ENCODE data around the gene TSN. TPM values are rescaled to one million over a fixed set of nuclear protein-coding genes. Genes with fewer than 3 reads are reported as not detected.

The TSN gene
- total and polyA plus RNA-seq, 9 of the 15 experiments (the other 6 are each of a cell fraction or from before 2014, with no cell fraction given): 63.2 to 152 (median 95.2) TPM

DNA sequence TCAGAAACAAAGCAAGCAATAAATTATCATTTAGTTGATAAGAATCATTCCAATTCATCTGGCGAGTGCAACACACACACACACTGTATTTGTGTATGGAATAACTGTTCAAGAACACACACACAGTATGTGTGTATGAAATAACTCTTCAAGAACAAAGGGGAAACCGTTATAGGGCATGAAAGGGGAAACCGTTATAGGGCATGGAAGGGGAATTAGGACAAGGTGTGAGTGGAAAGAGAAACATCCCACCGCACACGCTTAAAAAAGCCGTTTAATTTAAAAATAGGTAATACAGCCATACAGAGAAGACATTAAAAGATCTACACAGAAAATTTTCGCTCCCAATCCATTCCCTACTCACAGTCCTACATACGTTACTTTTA, 607 bp upstream of the TSN start (continued):
- TF ChIP-seq AFF1 (IDR thresholded peaks at IDR 0.05; ENCODE audit: low read depth in 1 of 2, partially characterized antibody in 2 of 2) (peak; percentile 21 to 22), ZNF165 (CRISPR knock-in tag; IDR thresholded peaks at IDR 0.05; ENCODE audit: borderline replicate concordance) (no peak), MCM2 (IDR thresholded peaks at IDR 0.05; ENCODE audit: low read depth) (no peak), ARNT (IDR thresholded peaks at IDR 0.05) (peak; percentile 22 to 59; a peak in 1 of 4 replicates), ZNF175 (CRISPR knock-in tag; IDR thresholded peaks at IDR 0.05; ENCODE audit: low read depth) (no peak), HCFC1 (IDR thresholded peaks at IDR 0.05; ENCODE audit: low read depth, low read length) (no peak), PHB2 (IDR thresholded peaks at IDR 0.05; ENCODE audit: low read depth) (no peak), NBN (IDR thresholded peaks at IDR 0.05; ENCODE audit: low read depth) (no peak), SOX6 (IDR thresholded peaks at IDR 0.05) (no peak), ZFP30 (CRISPR knock-in tag; IDR thresholded peaks at IDR 0.05; ENCODE audit: borderline replicate concordance) (no peak), ZKSCAN3 (CRISPR knock-in tag; IDR thresholded peaks at IDR 0.05) (no peak), HDGF (IDR thresholded peaks at IDR 0.05) (no peak), SMARCA4 (IDR thresholded peaks at IDR 0.05) (no peak), MEIS2 (IDR thresholded peaks at IDR 0.05; ENCODE audit: partially characterized antibody) (peak; percentile 17), BCOR (IDR thresholded peaks at IDR 0.05) (no peak), ZNF121 (CRISPR knock-in tag; conservative IDR thresholded peaks at IDR 0.05) (no peak)
- TF ChIP-seq, protein P1, sequence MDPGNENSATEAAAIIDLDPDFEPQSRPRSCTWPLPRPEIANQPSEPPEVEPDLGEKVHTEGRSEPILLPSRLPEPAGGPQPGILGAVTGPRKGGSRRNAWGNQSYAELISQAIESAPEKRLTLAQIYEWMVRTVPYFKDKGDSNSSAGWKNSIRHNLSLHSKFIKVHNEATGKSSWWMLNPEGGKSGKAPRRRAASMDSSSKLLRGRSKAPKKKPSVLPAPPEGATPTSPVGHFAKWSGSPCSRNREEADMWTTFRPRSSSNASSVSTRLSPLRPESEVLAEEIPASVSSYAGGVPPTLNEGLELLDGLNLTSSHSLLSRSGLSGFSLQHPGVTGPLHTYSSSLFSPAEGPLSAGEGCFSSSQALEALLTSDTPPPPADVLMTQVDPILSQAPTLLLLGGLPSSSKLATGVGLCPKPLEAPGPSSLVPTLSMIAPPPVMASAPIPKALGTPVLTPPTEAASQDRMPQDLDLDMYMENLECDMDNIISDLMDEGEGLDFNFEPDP (CRISPR knock-in tag; IDR thresholded peaks at IDR 0.05): no peak
